ENCODE data around the gene ENO2.

ENO2 gene

GRCh38 chr12:6932766-6933165 lies 18.4 kb downstream of the ENO2 start:
- TF ChIP-seq TAF1 (IDR thresholded peaks at IDR 0.05; ENCODE audit: low read depth) = no peak
- no peak for TF ChIP-seq REST (IDR thresholded peaks at IDR 0.05; ENCODE audit: low read depth)
- TF ChIP-seq NFIC (IDR thresholded peaks at IDR 0.05) = no peak
- TF ChIP-seq FOXM1 (IDR thresholded peaks at IDR 0.05; ENCODE audit: borderline replicate concordance, low read depth) = no peak
- no peak for TF ChIP-seq TCF12 (IDR thresholded peaks at IDR 0.05; ENCODE audit: low read depth)
- TF ChIP-seq ZBTB7A (IDR thresholded peaks at IDR 0.05; ENCODE audit: low read depth) = no peak
- TF ChIP-seq CEBPB (IDR thresholded peaks at IDR 0.05) = no peak
- no peak for TF ChIP-seq RAD21 (IDR thresholded peaks at IDR 0.05; ENCODE audit: low read depth)
- no peak for TF ChIP-seq MAX (IDR thresholded peaks at IDR 0.05)
- TF ChIP-seq EP300 (IDR thresholded peaks at IDR 0.05; ENCODE audit: borderline replicate concordance) = no peak
- TF ChIP-seq CREB1 (IDR thresholded peaks at IDR 0.05; ENCODE audit: low read depth) = no peak

GRCh38 chr12:6934110-6934509 lies 19.7 kb downstream of the ENO2 start:
- TF ChIP-seq NFIC (IDR thresholded peaks at IDR 0.05) (no peak), EGR1 (IDR thresholded peaks at IDR 0.05) (no peak), FOXM1 (IDR thresholded peaks at IDR 0.05; ENCODE audit: borderline replicate concordance, low read depth) (no peak), REST (IDR thresholded peaks at IDR 0.05; ENCODE audit: low read depth) (no peak), RAD21 (IDR thresholded peaks at IDR 0.05; ENCODE audit: low read depth) (no peak), CEBPB (IDR thresholded peaks at IDR 0.05) (no peak), MAX (IDR thresholded peaks at IDR 0.05) (no peak)

GRCh38 chr12:6935371-6936193 lies 21.2 kb downstream of the ENO2 start:
- TF ChIP-seq REST (IDR thresholded peaks at IDR 0.05; ENCODE audit: low read depth) (no peak), TCF12 (IDR thresholded peaks at IDR 0.05; ENCODE audit: low read depth) (no peak), YY1 (IDR thresholded peaks at IDR 0.05; ENCODE audit: low read depth) (no peak), CEBPB (IDR thresholded peaks at IDR 0.05) (no peak)

- TF ChIP-seq TEAD4 (IDR thresholded peaks at IDR 0.05) (no peak), USF1 (IDR thresholded peaks at IDR 0.05) (no peak), ZBTB7A (IDR thresholded peaks at IDR 0.05; ENCODE audit: low read depth) (no peak), NFIC (IDR thresholded peaks at IDR 0.05) (no peak), CREB1 (IDR thresholded peaks at IDR 0.05; ENCODE audit: low read depth) (no peak), YY1 (IDR thresholded peaks at IDR 0.05; ENCODE audit: low read depth) (no peak), TCF12 (IDR thresholded peaks at IDR 0.05; ENCODE audit: low read depth) (no peak), RAD21 (IDR thresholded peaks at IDR 0.05; ENCODE audit: low read depth) (no peak), REST (IDR thresholded peaks at IDR 0.05; ENCODE audit: low read depth) (no peak), FOXM1 (IDR thresholded peaks at IDR 0.05; ENCODE audit: borderline replicate concordance, low read depth) (no peak), MAX (IDR thresholded peaks at IDR 0.05) (no peak), EGR1 (IDR thresholded peaks at IDR 0.05) (no peak), CEBPB (IDR thresholded peaks at IDR 0.05) (no peak), EP300 (IDR thresholded peaks at IDR 0.05; ENCODE audit: borderline replicate concordance) (no peak), TAF1 (IDR thresholded peaks at IDR 0.05; ENCODE audit: low read depth) (no peak)
Observed at GRCh38 chr12:6936194-6936635, 21.8 kb downstream of the ENO2 start.
